OCI-LY7 (cell line): ENCODE results near the gene ROBO2.

Experiments
- CTCF ChIP-seq: fragments of 200-600 bp; sonication (generic); conservative IDR thresholded peaks from 2 replicates; pipeline ENCODE4 v1.5.1; 2014; ENCODE audit warnings: mild to moderate bottlenecking, antibody characterized with exemption, low read length, moderate library complexity, mixed read lengths
- EZH2phosphoT487 ChIP-seq: fragments of 200-600 bp; sonication (generic); IDR thresholded peaks from 2 replicates; pipeline ENCODE4 v1.6.1; 2018; ENCODE audit warnings: low read depth, borderline replicate concordance, mild to moderate bottlenecking, mixed run types, antibody characterized with exemption, low read length, moderate library complexity, mixed read lengths

DNA sequence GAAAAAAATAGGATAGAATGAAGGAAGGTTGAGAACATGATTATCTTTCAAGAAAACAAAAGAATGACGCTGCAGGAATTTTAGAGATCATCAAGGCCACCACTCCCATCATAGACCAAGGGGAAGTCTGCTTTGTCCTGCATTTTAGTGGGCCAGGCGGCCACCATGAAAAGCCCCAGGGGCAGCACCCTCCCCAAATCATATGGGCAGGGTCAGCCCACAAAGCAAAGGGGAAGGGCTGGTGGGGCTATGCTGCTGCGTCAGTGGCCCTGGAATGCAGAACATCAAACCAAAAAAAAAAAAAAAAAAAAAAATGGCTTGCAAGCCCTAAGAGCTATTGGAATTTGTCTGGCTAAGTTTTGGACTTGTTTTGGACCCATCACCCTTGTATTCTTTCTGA, 620.8 kb downstream of the ROBO2 start:
- TF ChIP-seq CTCF, result no peak
- no peak for TF ChIP-seq EZH2phosphoT487
